ENCODE results near the gene INCENP.

Gene INCENP

GRCh38 chr11:62124186-62125113, 639 bp downstream of the INCENP start:
- no peak for DNase-seq (ENCODE audit: low read depth in 2 of 3, low spot score in 1 of 3)

- no peak for DNase-seq (ENCODE audit: low read depth in 2 of 3, low spot score in 1 of 3)
These were observed 1.5 kb downstream of the INCENP start for GRCh38 chr11:62125316-62125715.

- DNase-seq (ENCODE audit: low read depth in 2 of 3, low spot score in 1 of 3) = no peak
These were observed 2.1 kb downstream of the INCENP start for GRCh38 chr11:62125881-62126280.

GRCh38 chr11:62127426-62127825, 3.6 kb downstream of the INCENP start:
- DNase-seq (ENCODE audit: low read depth in 2 of 3, low spot score in 1 of 3) = no peak

- DNase-seq (ENCODE audit: low read depth in 2 of 3, low spot score in 1 of 3) = no peak
These were observed 4.3 kb downstream of the INCENP start for GRCh38 chr11:62127941-62128770.

GRCh38 chr11:62128835-62129234, 5.0 kb downstream of the INCENP start:
- no peak for DNase-seq (ENCODE audit: low read depth in 2 of 3, low spot score in 1 of 3)

GRCh38 chr11:62129590-62130282, 5.9 kb downstream of the INCENP start:
- DNase-seq (ENCODE audit: low read depth in 2 of 3, low spot score in 1 of 3) = no peak

GRCh38 chr11:62130283-62131169, 6.7 kb downstream of the INCENP start:
- DNase-seq (ENCODE audit: low read depth in 2 of 3, low spot score in 1 of 3) = no peak

GRCh38 chr11:62131170-62131464, 7.3 kb downstream of the INCENP start:
- no peak for DNase-seq (ENCODE audit: low read depth in 2 of 3, low spot score in 1 of 3)

GRCh38 chr11:62132191-62132590, 8.4 kb downstream of the INCENP start:
- DNase-seq (ENCODE audit: low read depth in 2 of 3, low spot score in 1 of 3) = no peak

- DNase-seq (ENCODE audit: low read depth in 2 of 3, low spot score in 1 of 3) = no peak
These were observed 9.0 kb downstream of the INCENP start for GRCh38 chr11:62132689-62133293.

- DNase-seq (ENCODE audit: low read depth in 2 of 3, low spot score in 1 of 3) = no peak
These were observed 9.7 kb downstream of the INCENP start for GRCh38 chr11:62133328-62134065.

GRCh38 chr11:62137276-62137861, 13.6 kb downstream of the INCENP start:
- no peak for DNase-seq (ENCODE audit: low read depth in 2 of 3, low spot score in 1 of 3)

GRCh38 chr11:62137881-62138629, 14.2 kb downstream of the INCENP start:
- no peak for DNase-seq (ENCODE audit: low read depth in 2 of 3, low spot score in 1 of 3)

- DNase-seq (ENCODE audit: low read depth in 2 of 3, low spot score in 1 of 3) = no peak
These were observed 15.0 kb downstream of the INCENP start for GRCh38 chr11:62138630-62139425.

- no peak for DNase-seq (ENCODE audit: low read depth in 2 of 3, low spot score in 1 of 3)
These were observed 15.9 kb downstream of the INCENP start for GRCh38 chr11:62139526-62140303.

Measured in stimulated activated CD4-positive, alpha-beta T cell treated with anti-CD3 and anti-CD28 coated beads, Interleukin-12 subunit alpha, Interleukin-12 subunit beta, amount 100 ng/mL, for 48 hours (primary cell).